ENCODE measurements around the gene MAGI2.

MAGI2 gene

GRCh38 chr7:79245623-79246249, 207.7 kb downstream of the MAGI2 start:
- DNase-seq = peak; percentile 13

GRCh38 chr7:79244482-79244881, 209.0 kb downstream of the MAGI2 start:
- no peak for DNase-seq

GRCh38 chr7:79241288-79242060, 212.0 kb downstream of the MAGI2 start:
- peak; percentile 87 for DNase-seq

- DNase-seq = no peak
These were observed 213.1 kb downstream of the MAGI2 start for GRCh38 chr7:79240413-79240812.

GRCh38 chr7:79236352-79237028, 217.0 kb downstream of the MAGI2 start:
- no peak for DNase-seq

GRCh38 chr7:79227044-79227443, 226.4 kb downstream of the MAGI2 start:
- no peak for DNase-seq

- DNase-seq = no peak
These were observed 232.3 kb downstream of the MAGI2 start for GRCh38 chr7:79221211-79221610.

GRCh38 chr7:79217976-79218626, 235.4 kb downstream of the MAGI2 start:
- DNase-seq = no peak

GRCh38 chr7:79217468-79217867, 236.0 kb downstream of the MAGI2 start:
- DNase-seq = no peak

- DNase-seq = no peak
These were observed 237.2 kb downstream of the MAGI2 start for GRCh38 chr7:79216236-79216635.

GRCh38 chr7:79212334-79212733, 241.1 kb downstream of the MAGI2 start:
- DNase-seq = no peak

GRCh38 chr7:79211724-79212123, 241.7 kb downstream of the MAGI2 start:
- DNase-seq = no peak

GRCh38 chr7:79199961-79200360, 253.5 kb downstream of the MAGI2 start:
- DNase-seq = peak; percentile 1

- DNase-seq = no peak
These were observed 254.2 kb downstream of the MAGI2 start for GRCh38 chr7:79199266-79199665.

- DNase-seq = no peak
These were observed 267.9 kb downstream of the MAGI2 start for GRCh38 chr7:79185605-79186004.

GRCh38 chr7:79182283-79182682, 271.2 kb downstream of the MAGI2 start:
- DNase-seq = peak; percentile 87

- peak; percentile 1 for DNase-seq
These were observed 272.9 kb downstream of the MAGI2 start for GRCh38 chr7:79180533-79180932.

GRCh38 chr7:79176859-79177477, 276.5 kb downstream of the MAGI2 start:
- peak; percentile 46 for DNase-seq

- DNase-seq = no peak
These were observed 278.1 kb downstream of the MAGI2 start for GRCh38 chr7:79175374-79175773.

GRCh38 chr7:79165225-79165624, 288.2 kb downstream of the MAGI2 start:
- DNase-seq = no peak

GRCh38 chr7:79159040-79159664, 294.3 kb downstream of the MAGI2 start:
- no peak for DNase-seq

- no peak for DNase-seq
These were observed 296.2 kb downstream of the MAGI2 start for GRCh38 chr7:79157281-79157680.
